ENCODE data around the gene USP32. TPM values are rescaled to one million over a fixed set of nuclear protein-coding genes. Genes with fewer than 3 reads are reported as not detected.

The USP32 gene
- total RNA-seq, 5 donors from 2014 or later (not counting 1 experiment from before 2014, with no cell fraction given) = 30.0 to 34.5 (median 31.4) TPM

GRCh38 chr17:60398227-60398959 lies 6.5 kb upstream of the USP32 start:
- Mint-ChIP-seq H3K4me1 (peaks cover 9 to 12% (median 11%) of the 10 kb centered on the region in 3 donors), H3K36me3 (no peaks in the 10 kb centered on the region), H3K27ac (peak overlapping the region; percentile 42 to 43), H3K27me3 (no peaks in the 10 kb centered on the region), H3K9me3 (no peaks in the 10 kb centered on the region), H3K4me3 (peak overlapping the region in 1 of 3 donors; percentile 35)
- ChIA-PET CTCF (interaction anchor here in 1 of 2 donors (0.9 kb wide), 1 partner anchor 33 kb away, joined by 4 read pairs; no protein-coding TSS in a partner anchor), POLR2A (interaction anchor here in 1 of 2 donors (0.6 to 0.7 kb wide), 2 partner anchors 9 to 72 kb away, joined by 3 read pairs; no protein-coding TSS in a partner anchor)
- Histone ChIP-seq H3K27ac (ENCODE audit: low read length) (no peak overlapping the region), H3K27me3 (replicated peaks in 1 of 2; ENCODE audit: control insufficient read depth in 2 of 2, extremely low read depth in 1 of 2, insufficient read depth in 2 of 2, low read length in 1 of 2) (no peaks in the 10 kb centered on the region), H3K4me3 (ENCODE audit: control insufficient read depth in 1 of 2, extremely low read depth in 1 of 2, low read length in 1 of 2) (no peak overlapping the region), H3K36me3 (ENCODE audit: control insufficient read depth in 2 of 2, extremely low read depth in 1 of 2, insufficient read depth in 1 of 2, low read length in 1 of 2) (no peaks in the 10 kb centered on the region), H3K9me3 (no peaks in the 10 kb centered on the region), H3K4me1 (ENCODE audit: control insufficient read depth in 1 of 2, extremely low read depth in 1 of 2, insufficient read depth in 2 of 2, low read length in 2 of 2) (peaks cover 7 to 12% of the 10 kb centered on the region in 2 experiments)
- 83% methylated on average over 1 of the region's 3 CpGs for WGBS (ENCODE audit: insufficient coverage)
- peak in 1 of 35 experiments; percentile 36 for DNase-seq
- peak in 2 of 4 experiments; percentile 40 to 67 for ATAC-seq (replicated peaks in 1 of 4)

- Histone ChIP-seq H3K27ac (ENCODE audit: low read length) (no peak overlapping the region), H3K4me1 (ENCODE audit: control insufficient read depth in 1 of 2, extremely low read depth in 1 of 2, insufficient read depth in 2 of 2, low read length in 2 of 2) (peaks cover 16 to 18% of the 10 kb centered on the region in 2 experiments), H3K27me3 (replicated peaks in 1 of 2; ENCODE audit: control insufficient read depth in 2 of 2, extremely low read depth in 1 of 2, insufficient read depth in 2 of 2, low read length in 1 of 2) (no peaks in the 10 kb centered on the region), H3K36me3 (ENCODE audit: control insufficient read depth in 2 of 2, extremely low read depth in 1 of 2, insufficient read depth in 1 of 2, low read length in 1 of 2) (no peaks in the 10 kb centered on the region), H3K4me3 (ENCODE audit: control insufficient read depth in 1 of 2, extremely low read depth in 1 of 2, low read length in 1 of 2) (no peak overlapping the region), H3K9me3 (no peaks in the 10 kb centered on the region)
- ChIA-PET POLR2A (interaction anchor here in 1 of 2 donors (0.6 kb wide), 1 partner anchor 25 kb away, joined by 3 read pairs; no protein-coding TSS in a partner anchor), CTCF (no interaction called here)
- ATAC-seq (replicated peaks in 1 of 4) (no peak), DNase-seq (no peak)
- no peak overlapping the region for H3K27ac Mint-ChIP-seq
- no peaks in the 10 kb centered on the region for H3K27me3 Mint-ChIP-seq
- peaks cover 20% of the 10 kb centered on the region in 3 donors for H3K4me1 Mint-ChIP-seq
- no CpG with 5 or more reads among the region's 3 CpGs for WGBS (ENCODE audit: insufficient coverage)
- no peaks in the 10 kb centered on the region for H3K9me3 Mint-ChIP-seq
- no peak overlapping the region for H3K4me3 Mint-ChIP-seq
- no peaks in the 10 kb centered on the region for H3K36me3 Mint-ChIP-seq
Measured at GRCh38 chr17:60396412-60396811, 4.5 kb upstream of the USP32 start.

GRCh38 chr17:60395508-60396065 lies 3.7 kb upstream of the USP32 start:
- no peaks in the 10 kb centered on the region for H3K36me3 Mint-ChIP-seq
- DNase-seq (no peak), ATAC-seq (replicated peaks in 1 of 4) (no peak)
- H3K27me3 Mint-ChIP-seq = no peaks in the 10 kb centered on the region
- no CpG with 5 or more reads among the region's 4 CpGs for WGBS (ENCODE audit: insufficient coverage)
- H3K4me3 ChIP-seq (ENCODE audit: control insufficient read depth in 1 of 2, extremely low read depth in 1 of 2, low read length in 1 of 2) = no peak overlapping the region
- H3K4me1 Mint-ChIP-seq = peaks cover 26 to 28% (median 26%) of the 10 kb centered on the region in 3 donors
- no peak overlapping the region for H3K27ac Mint-ChIP-seq
- H3K4me1 ChIP-seq (ENCODE audit: control insufficient read depth in 1 of 2, extremely low read depth in 1 of 2, insufficient read depth in 2 of 2, low read length in 2 of 2) = peaks cover 21 to 26% of the 10 kb centered on the region in 2 experiments
- no peaks in the 10 kb centered on the region for H3K36me3 ChIP-seq (ENCODE audit: control insufficient read depth in 2 of 2, extremely low read depth in 1 of 2, insufficient read depth in 1 of 2, low read length in 1 of 2)
- H3K9me3 Mint-ChIP-seq = no peaks in the 10 kb centered on the region
- no peak overlapping the region for H3K4me3 Mint-ChIP-seq
- no peaks in the 10 kb centered on the region for H3K27me3 ChIP-seq (replicated peaks in 1 of 2; ENCODE audit: control insufficient read depth in 2 of 2, extremely low read depth in 1 of 2, insufficient read depth in 2 of 2, low read length in 1 of 2)
- no peak overlapping the region for H3K27ac ChIP-seq (ENCODE audit: low read length)
- H3K9me3 ChIP-seq = no peaks in the 10 kb centered on the region
- ChIA-PET CTCF (no interaction called here), POLR2A (no interaction called here)

- Histone ChIP-seq H3K4me1 (ENCODE audit: control insufficient read depth in 1 of 2, extremely low read depth in 1 of 2, insufficient read depth in 2 of 2, low read length in 2 of 2) (peaks cover 24 to 28% of the 10 kb centered on the region in 2 experiments), H3K9me3 (no peaks in the 10 kb centered on the region), H3K27ac (ENCODE audit: low read length) (no peak overlapping the region), H3K36me3 (ENCODE audit: control insufficient read depth in 2 of 2, extremely low read depth in 1 of 2, insufficient read depth in 1 of 2, low read length in 1 of 2) (no peaks in the 10 kb centered on the region), H3K27me3 (replicated peaks in 1 of 2; ENCODE audit: control insufficient read depth in 2 of 2, extremely low read depth in 1 of 2, insufficient read depth in 2 of 2, low read length in 1 of 2) (no peaks in the 10 kb centered on the region), H3K4me3 (ENCODE audit: control insufficient read depth in 1 of 2, extremely low read depth in 1 of 2, low read length in 1 of 2) (no peak overlapping the region)
- Mint-ChIP-seq H3K27ac (peak overlapping the region in 1 of 2 donors; percentile 16), H3K4me1 (peaks cover 37 to 41% (median 39%) of the 10 kb centered on the region in 3 donors), H3K36me3 (no peaks in the 10 kb centered on the region), H3K4me3 (no peak overlapping the region), H3K9me3 (no peaks in the 10 kb centered on the region), H3K27me3 (no peaks in the 10 kb centered on the region)
- POLR2A ChIA-PET = interaction anchor here in 1 of 2 donors (0.6 kb wide), 1 partner anchor 73 kb away, joined by 3 read pairs; no protein-coding TSS in a partner anchor
- ATAC-seq (replicated peaks in 1 of 4) (no peak), DNase-seq (no peak)
- WGBS (ENCODE audit: insufficient coverage) = 100% methylated on average over 4 of the region's 17 CpGs
- CTCF ChIA-PET = interaction anchor here in 1 of 2 donors (0.6 kb wide), 1 partner anchor 244 kb away, joined by 3 read pairs; no protein-coding TSS in a partner anchor
Measured at GRCh38 chr17:60393840-60394723, 2.1 kb upstream of the USP32 start.

- peak overlapping the region; percentile 89 to 97 for H3K4me3 ChIP-seq (ENCODE audit: control insufficient read depth in 1 of 2, extremely low read depth in 1 of 2, low read length in 1 of 2)
- no peaks in the 10 kb centered on the region for H3K27me3 ChIP-seq (replicated peaks in 1 of 2; ENCODE audit: control insufficient read depth in 2 of 2, extremely low read depth in 1 of 2, insufficient read depth in 2 of 2, low read length in 1 of 2)
- 25% methylated on average over 8 of the region's 17 CpGs for WGBS (ENCODE audit: insufficient coverage)
- H3K27me3 Mint-ChIP-seq = no peaks in the 10 kb centered on the region
- H3K36me3 ChIP-seq (ENCODE audit: control insufficient read depth in 2 of 2, extremely low read depth in 1 of 2, insufficient read depth in 1 of 2, low read length in 1 of 2) = no peaks in the 10 kb centered on the region
- H3K27ac Mint-ChIP-seq = peak overlapping the region; percentile 95 to 96
- ATAC-seq (replicated peaks in 1 of 4) (no peak), DNase-seq (peak in 6 of 35 experiments; percentile 1 to 44 (median 4))
- H3K4me1 Mint-ChIP-seq = peaks cover 43 to 44% (median 44%) of the 10 kb centered on the region in 3 donors
- H3K4me3 Mint-ChIP-seq = peak overlapping the region; percentile 91 to 95 (median 93)
- CTCF ChIA-PET = interaction anchor here in 1 of 2 donors (0.6 kb wide), 1 partner anchor 245 kb away, joined by 3 read pairs; no protein-coding TSS in a partner anchor
- no peaks in the 10 kb centered on the region for H3K36me3 Mint-ChIP-seq
- no peaks in the 10 kb centered on the region for H3K9me3 Mint-ChIP-seq
- no peaks in the 10 kb centered on the region for H3K9me3 ChIP-seq
- H3K27ac ChIP-seq (ENCODE audit: low read length) = peak overlapping the region; percentile 93
- H3K4me1 ChIP-seq (ENCODE audit: control insufficient read depth in 1 of 2, extremely low read depth in 1 of 2, insufficient read depth in 2 of 2, low read length in 2 of 2) = peaks cover 21 to 26% of the 10 kb centered on the region in 2 experiments
- POLR2A ChIA-PET = no interaction called here
Measured at GRCh38 chr17:60392845-60393702, 1.1 kb upstream of the USP32 start.
